ENCODE measurements around the gene U2AF2. TPM values are rescaled to one million over a fixed set of nuclear protein-coding genes. Genes with fewer than 3 reads are reported as not detected.

The U2AF2 gene
- total and polyA plus RNA-seq, 2 of the 4 experiments (the other 2 are of a cell fraction) = 120 to 260 TPM

DNA sequence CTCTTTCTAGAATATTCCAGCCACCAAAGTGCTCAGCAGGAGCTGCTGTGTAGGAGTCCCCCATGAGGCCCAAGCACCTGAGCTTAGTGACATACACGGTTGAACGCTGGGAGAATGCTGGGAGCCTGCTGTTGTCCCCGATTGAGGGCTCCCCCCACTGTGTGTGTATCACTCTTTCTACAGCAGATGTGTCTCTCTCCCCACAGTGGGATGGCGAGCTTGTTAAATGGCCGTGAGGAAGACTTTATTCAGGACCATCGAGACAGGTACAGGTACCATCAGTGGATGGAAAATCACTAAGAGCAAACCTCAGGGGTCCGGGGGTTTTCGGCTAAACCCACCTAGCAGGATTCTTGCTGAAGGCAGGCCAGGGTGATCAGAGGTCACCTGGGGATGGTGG lies 42.9 kb downstream of the U2AF2 start:
- no peak for DNase-seq
- no peak overlapping the region for H4K8ac ChIP-seq (ENCODE audit: low read depth in 2 of 2, low read length in 2 of 2)
- H2AK9ac ChIP-seq (replicated peaks; ENCODE audit: low read depth, low read length, poor library complexity) = no peak overlapping the region
- 95% methylated on average over 6 of the region's 8 CpGs; no CpG with 5 or more reads in 1 of the 2 experiments for WGBS, 2 experiments (ENCODE audit: extremely low coverage in 2 of 2, insufficient read length in 1 of 2)
- H4K5ac ChIP-seq (ENCODE audit: low read depth, low read length) = no peak overlapping the region
- in situ Hi-C loops (cut with MboI; ENCODE audit: low sequenced_read_pairs) (loop anchor here (25.0 kb wide), 1 partner anchor 440 kb away; the partner anchor contains the start of gene ZNF444), dilution Hi-C loops (cut with HindIII; ENCODE audit: low sequenced_read_pairs, unreplicated experiment) (no loop called here), intact Hi-C loops (cut with micrococcal nuclease) (no loop called here)
- H2AK5ac ChIP-seq (ENCODE audit: low read depth, low read length) = no peak overlapping the region
- H3K4me1 ChIP-seq (ENCODE audit: control insufficient read depth, insufficient read depth, low read length) = no peaks in the 10 kb centered on the region
- H3K14ac ChIP-seq (replicated peaks; ENCODE audit: low read depth, low read length) = no peak overlapping the region
- H3K18ac ChIP-seq (ENCODE audit: low read depth, low read length) = no peak overlapping the region
- no peak overlapping the region for H2BK5ac ChIP-seq (ENCODE audit: low read depth, low read length, poor library complexity, severe bottlenecking)
- no peak overlapping the region for H2BK15ac ChIP-seq (ENCODE audit: low read depth, low read length)
- H2AFZ ChIP-seq (replicated peaks; ENCODE audit: low read length, poor library complexity) = no peak overlapping the region
- H4K91ac ChIP-seq (ENCODE audit: insufficient read depth, low read depth, low read length) = no peak overlapping the region
- POLR2A ChIA-PET (ENCODE audit: unreplicated experiment) = no interaction called here
- no peak overlapping the region for H3K4ac ChIP-seq (ENCODE audit: low read depth, low read length)
- no peak overlapping the region for H3K27ac ChIP-seq (ENCODE audit: insufficient read depth, low read length)
- no TSS peak for BruUV-seq (replicated peaks)
- no peak overlapping the region for H3K23ac ChIP-seq (ENCODE audit: low read depth, low read length)
- H4K20me1 ChIP-seq (ENCODE audit: insufficient read depth, low read length) = no peaks in the 10 kb centered on the region
- H2BK20ac ChIP-seq (ENCODE audit: low read depth, low read length) = no peak overlapping the region
- H2BK120ac ChIP-seq (ENCODE audit: low read depth, low read length) = no peak overlapping the region
- no peak overlapping the region for H3K9ac ChIP-seq (ENCODE audit: low read depth, low read length)
- CTCF ChIA-PET = no interaction called here
- H3K79me1 ChIP-seq (ENCODE audit: low read depth in 1 of 2, low read length in 2 of 2) = no peaks in the 10 kb centered on the region; a peak in 1 of 4 replicates
- no peaks in the 10 kb centered on the region for H3K9me3 ChIP-seq (ENCODE audit: control insufficient read depth, insufficient read depth, low read length)
- peaks cover 43% of the 10 kb centered on the region for H3K36me3 ChIP-seq (ENCODE audit: control insufficient read depth, insufficient read depth, low read length)
- TF ChIP-seq RCOR1 (IDR thresholded peaks at IDR 0.05; ENCODE audit: insufficient replicate concordance, low read length) = no peak
- TF ChIP-seq NFE2L2 (IDR thresholded peaks at IDR 0.05; ENCODE audit: low read depth, low read length) = no peak
- TF ChIP-seq MAZ (IDR thresholded peaks at IDR 0.05; ENCODE audit: borderline replicate concordance, low read depth, low read length) = no peak
- no peak for TF ChIP-seq BHLHE40 (IDR thresholded peaks at IDR 0.05; ENCODE audit: low read depth, low read length)
- no peak for TF ChIP-seq ELK1 (IDR thresholded peaks at IDR 0.05; ENCODE audit: borderline replicate concordance, low read depth, low read length)
- TF ChIP-seq MAFK (IDR thresholded peaks at IDR 0.05; ENCODE audit: low read depth, low read length) = no peak
- TF ChIP-seq, protein P1, sequence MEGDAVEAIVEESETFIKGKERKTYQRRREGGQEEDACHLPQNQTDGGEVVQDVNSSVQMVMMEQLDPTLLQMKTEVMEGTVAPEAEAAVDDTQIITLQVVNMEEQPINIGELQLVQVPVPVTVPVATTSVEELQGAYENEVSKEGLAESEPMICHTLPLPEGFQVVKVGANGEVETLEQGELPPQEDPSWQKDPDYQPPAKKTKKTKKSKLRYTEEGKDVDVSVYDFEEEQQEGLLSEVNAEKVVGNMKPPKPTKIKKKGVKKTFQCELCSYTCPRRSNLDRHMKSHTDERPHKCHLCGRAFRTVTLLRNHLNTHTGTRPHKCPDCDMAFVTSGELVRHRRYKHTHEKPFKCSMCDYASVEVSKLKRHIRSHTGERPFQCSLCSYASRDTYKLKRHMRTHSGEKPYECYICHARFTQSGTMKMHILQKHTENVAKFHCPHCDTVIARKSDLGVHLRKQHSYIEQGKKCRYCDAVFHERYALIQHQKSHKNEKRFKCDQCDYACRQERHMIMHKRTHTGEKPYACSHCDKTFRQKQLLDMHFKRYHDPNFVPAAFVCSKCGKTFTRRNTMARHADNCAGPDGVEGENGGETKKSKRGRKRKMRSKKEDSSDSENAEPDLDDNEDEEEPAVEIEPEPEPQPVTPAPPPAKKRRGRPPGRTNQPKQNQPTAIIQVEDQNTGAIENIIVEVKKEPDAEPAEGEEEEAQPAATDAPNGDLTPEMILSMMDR (conservative IDR thresholded peaks at IDR 0.05; ENCODE audit: low read depth, low read length) = no peak
- TF ChIP-seq RFX5 (IDR thresholded peaks at IDR 0.05; ENCODE audit: low read depth, low read length) = no peak
- TF ChIP-seq RAD21 (IDR thresholded peaks at IDR 0.05; ENCODE audit: low read length) = no peak
- no peak for TF ChIP-seq POLR2A (IDR thresholded peaks at IDR 0.05; ENCODE audit: low read depth, low read length)
- no peak for TF ChIP-seq MXI1 (IDR thresholded peaks at IDR 0.05; ENCODE audit: borderline replicate concordance, low read depth, low read length)
- TF ChIP-seq CHD1 (IDR thresholded peaks at IDR 0.05; ENCODE audit: low read depth, low read length) = no peak
- no peak overlapping the region for H3K56ac ChIP-seq (ENCODE audit: extremely low read depth, insufficient read depth, low read length)
- no peaks in the 10 kb centered on the region for H3K9me1 ChIP-seq (ENCODE audit: insufficient read depth, low read length)
- H3K4me2 ChIP-seq (ENCODE audit: low read depth, low read length) = no peak overlapping the region
- no peaks in the 10 kb centered on the region for H3K27me3 ChIP-seq (ENCODE audit: control insufficient read depth, insufficient read depth, low read length)
- no peak overlapping the region for H3K4me3 ChIP-seq (ENCODE audit: insufficient read depth, low read depth, low read length)
- no peak for ATAC-seq (ENCODE audit: low read depth)
